PC-3 (cell line): ENCODE results near the gene DYDC2. TPM values are rescaled to one million over a fixed set of nuclear protein-coding genes. Genes with fewer than 3 reads are reported as not detected.

Experiments
- ATAC-seq: fragments of 200-7000 bp; cut with Tn5 transposase; 2 replicates; pipeline ENCODE4 v1.9.1; 2020; ENCODE audit warnings: mild to moderate bottlenecking, moderate library complexity
- BruUV-seq: library from RNA; stranded (reverse); fragments of 400-500 nt; replicated peaks from 2 replicates; lab custom pipeline; 2021; lab: Mats Ljungman, UMichigan
- CTCF ChIA-PET: fragments of 300-600 bp; sonication (Branson Sonifier 250); formaldehyde crosslinking; loops from one replicate; lab custom pipeline; 2022; ENCODE audit warnings: antibody characterized with exemption; lab: Charles Lee
- POLR2A ChIA-PET: fragments of 300-600 bp; sonication (Branson Sonifier 250); formaldehyde crosslinking; loops from one replicate; lab custom pipeline; 2022; ENCODE audit warnings: antibody characterized with exemption; ENCODE audit not compliant: unreplicated experiment; lab: Charles Lee
- DNase-seq: peaks from one replicate; pipeline ENCODE4 v3.0.0-alpha.2; 2015
- H2AFZ ChIP-seq: fragments of 300-600 bp; sonication (generic); 2 replicates; pipeline ENCODE4 v1.6.0; 2016; ENCODE audit warnings: antibody characterized with exemption, low read length
- H3F3A ChIP-seq: fragments of 300-600 bp; sonication (generic); one replicate; pipeline ENCODE4 v1.6.0; 2017; ENCODE audit warnings: antibody characterized with exemption, low read length, control low read depth, mild to moderate bottlenecking; ENCODE audit not compliant: unreplicated experiment
- H3K27ac ChIP-seq: fragments of 300-600 bp; sonication (generic); 2 replicates; pipeline ENCODE4 v1.5.1; 2016; ENCODE audit warnings: mild to moderate bottlenecking, low read length
- H3K27me3 ChIP-seq: fragments of 300-600 bp; sonication (generic); 2 replicates; pipeline ENCODE4 v1.6.1; 2016; ENCODE audit warnings: low read length, mixed read lengths
- H3K36me3 ChIP-seq: fragments of 300-600 bp; sonication (generic); 2 replicates; pipeline ENCODE4 v1.6.1; 2016; ENCODE audit warnings: low read depth, mixed run types, low read length, mixed read lengths
- H3K4me1 ChIP-seq: fragments of 300-600 bp; sonication (generic); 2 replicates; pipeline ENCODE4 v1.5.1; 2016; ENCODE audit warnings: low read length; ENCODE audit not compliant: insufficient read depth
- H3K4me2 ChIP-seq: fragments of 300-600 bp; sonication (generic); 2 replicates; pipeline ENCODE4 v1.6.0; 2016; ENCODE audit warnings: low read length
- H3K4me3 ChIP-seq: fragments of 300-600 bp; sonication (generic); 2 replicates; pipeline ENCODE4 v1.5.1; 2016; ENCODE audit warnings: mild to moderate bottlenecking, low read length, mixed read lengths
- H3K79me2 ChIP-seq: fragments of 300-600 bp; sonication (generic); 2 replicates; pipeline ENCODE4 v1.6.1; 2017; ENCODE audit warnings: low read length, mixed read lengths
- H3K9ac ChIP-seq: fragments of 300-600 bp; sonication (generic); 2 replicates; pipeline ENCODE4 v1.6.0; 2016; ENCODE audit warnings: mild to moderate bottlenecking, low read length
- H3K9me2 ChIP-seq: fragments of 300-600 bp; sonication (generic); replicated peaks from 2 replicates; pipeline ENCODE4 v1.6.1; 2016; ENCODE audit warnings: mixed run types, low read length, mixed read lengths
- H3K9me3 ChIP-seq: fragments of 300-600 bp; sonication (generic); 2 replicates; pipeline ENCODE4 v1.6.1; 2016; ENCODE audit warnings: low read length, mixed read lengths
- H4K20me1 ChIP-seq: fragments of 300-600 bp; sonication (generic); 2 replicates; pipeline ENCODE4 v1.6.1; 2016; ENCODE audit warnings: low read length, mixed read lengths
- CTCF ChIP-seq: fragments of 300-600 bp; sonication (generic); conservative IDR thresholded peaks from 2 replicates; pipeline ENCODE4 v1.5.1; 2017; ENCODE audit warnings: antibody characterized with exemption, low read depth, mild to moderate bottlenecking, low read length
- EZH2 ChIP-seq: fragments of 300-600 bp; sonication (generic); IDR thresholded peaks from one replicate; pipeline ENCODE4 v1.6.1; 2017; ENCODE audit warnings: antibody characterized with exemption, mild to moderate bottlenecking, low read length; ENCODE audit not compliant: unreplicated experiment
- EZH2phosphoT487 ChIP-seq: fragments of 300-600 bp; sonication (generic); IDR thresholded peaks from 2 replicates; pipeline ENCODE4 v1.6.1; 2018; ENCODE audit warnings: mild to moderate bottlenecking, antibody characterized with exemption, low read length, borderline replicate concordance
- intact Hi-C: fragments of 100-400 bp; cut with micrococcal nuclease; formaldehyde crosslinking; loops from 2 replicates; pipeline ENCODE4 v1.9.0; 2023
- total RNA-seq: library from RNA; depleted of rRNA; stranded (reverse); fragments of >200 nt; gene quantifications from 2 replicates; pipeline ENCODE4 v1.2.3, GENCODE V29; 2014

The DYDC2 gene
- total RNA-seq, 1 experiment from 2014 or later = not detected

- Histone ChIP-seq H3K27ac (no peak overlapping the region), H3F3A (no peaks in the 10 kb centered on the region), H3K4me1 (no peaks in the 10 kb centered on the region), H3K36me3 (no peaks in the 10 kb centered on the region), H3K4me2 (no peak overlapping the region), H3K4me3 (no peak overlapping the region), H3K9ac (no peak overlapping the region), H3K9me3 (no peaks in the 10 kb centered on the region), H4K20me1 (no peaks in the 10 kb centered on the region), H3K79me2 (no peaks in the 10 kb centered on the region), H3K9me2 (no peaks in the 10 kb centered on the region), H2AFZ (no peak overlapping the region), H3K27me3 (no peaks in the 10 kb centered on the region)
- intact Hi-C loops = no loop called here
- DNase-seq = no peak
- POLR2A ChIA-PET = no interaction called here
- no peak for ATAC-seq
- TF ChIP-seq CTCF (no peak), EZH2 (no peak), EZH2phosphoT487 (no peak)
- no TSS peak for BruUV-seq
- CTCF ChIA-PET = no interaction called here
These were observed 52.5 kb downstream of the DYDC2 start for GRCh38 chr10:80409121-80409520.

- CTCF ChIA-PET = no interaction called here
- Histone ChIP-seq H3K79me2 (no peaks in the 10 kb centered on the region), H3K9ac (no peak overlapping the region), H3K4me1 (no peaks in the 10 kb centered on the region), H4K20me1 (no peaks in the 10 kb centered on the region), H3K9me2 (no peaks in the 10 kb centered on the region), H3K4me2 (no peak overlapping the region), H3K9me3 (no peaks in the 10 kb centered on the region), H2AFZ (no peak overlapping the region), H3K27ac (no peak overlapping the region), H3K4me3 (no peak overlapping the region), H3K36me3 (no peaks in the 10 kb centered on the region), H3F3A (no peaks in the 10 kb centered on the region), H3K27me3 (no peaks in the 10 kb centered on the region)
- intact Hi-C loops = no loop called here
- no peak for DNase-seq
- no peak for TF ChIP-seq EZH2
- no peak for ATAC-seq
- POLR2A ChIA-PET = no interaction called here
- no TSS peak for BruUV-seq
These were observed 53.5 kb downstream of the DYDC2 start for GRCh38 chr10:80410122-80410521.

- Histone ChIP-seq H3K4me3 (no peak overlapping the region), H3K27me3 (no peaks in the 10 kb centered on the region), H3K9ac (no peak overlapping the region), H4K20me1 (no peaks in the 10 kb centered on the region), H3K4me1 (no peaks in the 10 kb centered on the region), H3K79me2 (no peaks in the 10 kb centered on the region), H3K4me2 (no peak overlapping the region), H3F3A (no peaks in the 10 kb centered on the region), H3K27ac (no peak overlapping the region), H3K9me3 (no peaks in the 10 kb centered on the region), H3K9me2 (no peaks in the 10 kb centered on the region), H2AFZ (no peak overlapping the region), H3K36me3 (no peaks in the 10 kb centered on the region)
- ChIA-PET POLR2A (no interaction called here), CTCF (no interaction called here)
- intact Hi-C loops = no loop called here
- BruUV-seq = no TSS peak
- TF ChIP-seq CTCF (no peak), EZH2phosphoT487 (no peak), EZH2 (no peak)
- no peak for DNase-seq
- no peak for ATAC-seq
These were observed 54.1 kb downstream of the DYDC2 start for GRCh38 chr10:80410578-80411145.
